Hepatocyte (in vitro differentiated cells): ENCODE results near the gene IL3RA.

ENCODE experiments used
- EZH2 ChIP-seq: fragments of 200-600 bp; sonication (generic); IDR thresholded peaks from 2 replicates; pipeline ENCODE4 v1.6.1; 2016; ENCODE audit warnings: antibody characterized with exemption, mild to moderate bottlenecking, borderline replicate concordance
- EZH2phosphoT487 ChIP-seq: fragments of 200-600 bp; sonication (generic); IDR thresholded peaks from one replicate; pipeline ENCODE4 v1.6.1; 2018; ENCODE audit warnings: antibody characterized with exemption, mild to moderate bottlenecking, low read depth, moderate library complexity; ENCODE audit not compliant: unreplicated experiment, severe bottlenecking
- TF ChIP-seq, protein P1 (sequence below): fragments of 200-600 bp; sonication (generic); IDR thresholded peaks from 2 replicates; pipeline ENCODE4 v1.5.1; 2016; ENCODE audit warnings: antibody characterized with exemption, mild to moderate bottlenecking; ENCODE audit not compliant: poor library complexity

DNA sequence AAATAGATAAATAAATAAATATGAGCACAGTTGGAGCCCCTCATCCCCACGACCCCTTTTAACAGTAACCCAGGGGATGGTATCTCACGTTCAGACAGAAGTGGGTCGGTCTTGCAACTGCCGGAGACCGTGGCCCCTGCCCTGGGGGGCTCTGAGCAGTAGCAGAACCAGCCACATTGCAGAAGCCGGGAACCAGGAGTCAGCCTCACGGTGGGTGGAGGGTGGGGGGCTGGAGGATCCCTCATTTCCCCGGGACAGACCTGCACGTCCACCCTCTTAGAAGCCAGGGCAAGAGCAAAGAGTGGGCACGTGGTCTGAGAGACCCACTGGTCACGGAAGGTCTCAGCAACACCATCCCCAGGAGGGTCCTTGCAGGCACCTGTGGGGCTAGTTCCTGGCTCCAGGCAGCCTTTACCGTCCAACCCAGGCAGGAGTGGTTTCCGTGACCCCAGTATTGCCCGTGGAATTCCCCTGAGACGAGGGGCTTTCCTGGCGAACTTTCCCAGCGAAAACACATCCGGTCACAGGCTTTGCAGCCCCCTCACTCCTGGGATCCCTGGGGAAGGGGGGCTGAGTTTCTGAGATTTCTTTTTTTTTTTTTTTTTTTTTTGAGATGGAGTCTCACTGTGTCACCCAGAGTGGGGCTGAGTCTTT, 8.8 kb upstream of the IL3RA start:
- TF ChIP-seq, protein P1, sequence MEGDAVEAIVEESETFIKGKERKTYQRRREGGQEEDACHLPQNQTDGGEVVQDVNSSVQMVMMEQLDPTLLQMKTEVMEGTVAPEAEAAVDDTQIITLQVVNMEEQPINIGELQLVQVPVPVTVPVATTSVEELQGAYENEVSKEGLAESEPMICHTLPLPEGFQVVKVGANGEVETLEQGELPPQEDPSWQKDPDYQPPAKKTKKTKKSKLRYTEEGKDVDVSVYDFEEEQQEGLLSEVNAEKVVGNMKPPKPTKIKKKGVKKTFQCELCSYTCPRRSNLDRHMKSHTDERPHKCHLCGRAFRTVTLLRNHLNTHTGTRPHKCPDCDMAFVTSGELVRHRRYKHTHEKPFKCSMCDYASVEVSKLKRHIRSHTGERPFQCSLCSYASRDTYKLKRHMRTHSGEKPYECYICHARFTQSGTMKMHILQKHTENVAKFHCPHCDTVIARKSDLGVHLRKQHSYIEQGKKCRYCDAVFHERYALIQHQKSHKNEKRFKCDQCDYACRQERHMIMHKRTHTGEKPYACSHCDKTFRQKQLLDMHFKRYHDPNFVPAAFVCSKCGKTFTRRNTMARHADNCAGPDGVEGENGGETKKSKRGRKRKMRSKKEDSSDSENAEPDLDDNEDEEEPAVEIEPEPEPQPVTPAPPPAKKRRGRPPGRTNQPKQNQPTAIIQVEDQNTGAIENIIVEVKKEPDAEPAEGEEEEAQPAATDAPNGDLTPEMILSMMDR = no peak
- TF ChIP-seq EZH2phosphoT487 (no peak), EZH2 (no peak)
